Choroid plexus epithelial cell (primary cell): Measurements from ENCODE around the gene SMARCD3.

Source experiments
- DNase-seq: peaks from one replicate; pipeline ENCODE4 v3.0.0-alpha.2; 2010; ENCODE audit warnings: low read depth
- H3K4me3 ChIP-seq: 2 replicates; pipeline ENCODE4 v1.5.1; 2011; ENCODE audit warnings: low read depth, mild to moderate bottlenecking, control low read depth, low read length, moderate library complexity
- TF ChIP-seq, protein P1 (sequence below): conservative IDR thresholded peaks from 2 replicates; pipeline ENCODE4 v1.5.1; 2011; ENCODE audit warnings: low read depth, mild to moderate bottlenecking, control low read depth, inconsistent platforms, low read length, moderate library complexity

SMARCD3 gene

DNA sequence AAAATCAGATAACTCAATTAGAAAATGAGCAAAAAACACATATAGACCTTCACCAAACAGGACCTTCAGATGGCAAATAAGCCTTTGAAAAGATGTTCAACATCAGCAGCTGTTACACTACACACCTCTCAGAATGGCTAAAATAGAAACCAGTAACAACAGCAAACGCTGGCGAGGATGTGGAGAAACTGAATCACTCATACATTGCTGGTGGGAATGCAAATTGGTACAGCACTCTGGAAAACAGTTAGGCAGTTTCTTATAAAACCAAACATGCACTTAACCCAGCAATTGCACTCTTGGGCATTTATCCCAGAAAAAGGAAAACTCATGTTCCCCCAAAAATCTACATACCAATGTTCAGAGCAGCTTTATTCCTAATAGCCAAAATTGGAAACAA, 37.7 kb upstream of the SMARCD3 start:
- no peak overlapping the region for H3K4me3 ChIP-seq
- TF ChIP-seq, protein P1, sequence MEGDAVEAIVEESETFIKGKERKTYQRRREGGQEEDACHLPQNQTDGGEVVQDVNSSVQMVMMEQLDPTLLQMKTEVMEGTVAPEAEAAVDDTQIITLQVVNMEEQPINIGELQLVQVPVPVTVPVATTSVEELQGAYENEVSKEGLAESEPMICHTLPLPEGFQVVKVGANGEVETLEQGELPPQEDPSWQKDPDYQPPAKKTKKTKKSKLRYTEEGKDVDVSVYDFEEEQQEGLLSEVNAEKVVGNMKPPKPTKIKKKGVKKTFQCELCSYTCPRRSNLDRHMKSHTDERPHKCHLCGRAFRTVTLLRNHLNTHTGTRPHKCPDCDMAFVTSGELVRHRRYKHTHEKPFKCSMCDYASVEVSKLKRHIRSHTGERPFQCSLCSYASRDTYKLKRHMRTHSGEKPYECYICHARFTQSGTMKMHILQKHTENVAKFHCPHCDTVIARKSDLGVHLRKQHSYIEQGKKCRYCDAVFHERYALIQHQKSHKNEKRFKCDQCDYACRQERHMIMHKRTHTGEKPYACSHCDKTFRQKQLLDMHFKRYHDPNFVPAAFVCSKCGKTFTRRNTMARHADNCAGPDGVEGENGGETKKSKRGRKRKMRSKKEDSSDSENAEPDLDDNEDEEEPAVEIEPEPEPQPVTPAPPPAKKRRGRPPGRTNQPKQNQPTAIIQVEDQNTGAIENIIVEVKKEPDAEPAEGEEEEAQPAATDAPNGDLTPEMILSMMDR: no peak
- no peak for DNase-seq

DNA sequence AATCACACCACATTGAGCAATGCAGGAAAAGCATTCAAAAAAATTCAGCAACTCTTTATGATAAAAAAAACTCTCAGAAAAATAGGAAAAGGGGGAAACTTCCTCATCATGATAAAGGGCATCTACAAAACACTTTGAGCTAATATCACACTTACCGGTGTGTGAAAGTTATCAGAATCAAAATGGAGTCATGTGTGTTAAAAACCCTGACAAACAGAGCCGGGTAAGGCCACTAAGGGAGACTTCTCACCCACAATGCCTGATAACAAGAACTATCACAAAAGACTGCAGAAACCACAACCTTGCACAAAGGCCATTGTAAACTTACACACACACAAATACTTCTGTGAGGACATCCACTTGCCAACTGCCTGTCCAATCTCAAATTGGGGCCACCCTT, 34.8 kb upstream of the SMARCD3 start:
- no peak for DNase-seq
- H3K4me3 ChIP-seq: no peak overlapping the region
- TF ChIP-seq, protein P1: no peak

DNA sequence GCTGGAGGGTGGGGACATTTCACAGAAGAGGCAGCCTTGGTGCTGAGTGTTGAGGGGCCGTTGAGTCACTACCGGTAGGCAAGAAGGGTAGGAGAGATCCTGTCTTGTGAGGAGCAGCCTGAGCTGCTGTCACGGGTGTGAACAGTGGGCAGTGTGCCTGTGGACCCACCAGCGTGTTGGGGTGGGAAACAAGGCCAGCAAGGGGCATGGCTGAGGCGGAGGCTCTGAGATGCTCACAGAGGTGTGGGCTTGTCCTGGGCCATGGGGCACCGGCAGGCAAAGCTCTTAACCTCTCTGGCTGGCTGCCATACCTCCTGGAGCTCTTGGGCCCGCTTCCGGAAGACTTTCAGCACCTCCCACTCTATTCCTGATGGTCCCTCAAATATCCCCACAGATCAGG, 33.6 kb upstream of the SMARCD3 start:
- TF ChIP-seq, protein P1: no peak
- no peak overlapping the region for H3K4me3 ChIP-seq
- DNase-seq: no peak

DNA sequence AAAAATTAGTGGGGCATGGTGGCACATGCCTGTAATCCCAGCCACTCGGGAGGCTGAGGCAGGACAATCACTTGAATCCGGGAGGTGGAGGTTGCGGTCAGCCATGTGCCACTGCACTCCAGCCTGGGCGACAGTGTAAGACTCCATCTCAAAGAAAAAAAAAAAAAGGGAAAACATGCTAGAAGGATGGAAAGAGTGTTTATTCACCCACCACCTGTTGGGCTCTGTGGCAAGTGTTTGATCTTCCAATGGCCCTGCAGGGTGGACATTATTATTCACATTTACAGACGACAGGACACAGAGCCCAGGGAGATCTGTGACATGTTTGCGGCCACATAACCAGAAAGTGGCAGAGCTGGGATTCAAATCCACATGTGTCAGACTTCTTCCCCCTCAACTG, 33.2 kb upstream of the SMARCD3 start:
- no peak for DNase-seq
- TF ChIP-seq, protein P1: no peak
- H3K4me3 ChIP-seq: no peak overlapping the region

DNA sequence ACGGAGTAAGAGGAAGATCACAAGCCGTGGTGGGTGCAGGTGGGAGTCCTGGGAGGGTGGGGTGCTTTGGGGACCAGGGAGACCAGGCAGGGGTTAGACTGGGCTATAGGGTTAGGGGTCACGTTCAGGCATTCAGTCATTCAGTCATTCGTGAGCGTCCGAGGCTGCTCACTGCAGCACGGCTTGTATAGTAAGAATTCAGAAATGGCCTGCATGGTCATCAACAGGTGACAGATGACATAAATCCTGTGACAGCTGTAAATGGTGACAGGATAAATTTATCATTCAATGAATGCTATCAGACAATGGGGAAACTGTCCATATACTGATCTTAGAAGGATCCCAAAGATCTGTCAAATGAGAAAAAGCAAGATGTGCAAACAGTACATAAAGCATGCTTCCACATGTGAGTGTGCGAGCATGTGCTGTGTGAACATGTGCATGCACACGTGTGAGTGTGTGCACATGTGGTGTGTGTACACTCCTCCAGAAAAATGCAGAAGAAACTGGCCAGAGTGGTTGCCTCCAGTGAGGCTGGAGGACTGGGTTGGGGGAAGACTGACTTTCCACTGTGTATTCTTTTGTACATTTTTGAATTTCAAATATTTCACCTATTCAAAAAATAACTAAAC, 32.0 kb upstream of the SMARCD3 start:
- TF ChIP-seq, protein P1: no peak
- no peak overlapping the region for H3K4me3 ChIP-seq
- DNase-seq: no peak

DNA sequence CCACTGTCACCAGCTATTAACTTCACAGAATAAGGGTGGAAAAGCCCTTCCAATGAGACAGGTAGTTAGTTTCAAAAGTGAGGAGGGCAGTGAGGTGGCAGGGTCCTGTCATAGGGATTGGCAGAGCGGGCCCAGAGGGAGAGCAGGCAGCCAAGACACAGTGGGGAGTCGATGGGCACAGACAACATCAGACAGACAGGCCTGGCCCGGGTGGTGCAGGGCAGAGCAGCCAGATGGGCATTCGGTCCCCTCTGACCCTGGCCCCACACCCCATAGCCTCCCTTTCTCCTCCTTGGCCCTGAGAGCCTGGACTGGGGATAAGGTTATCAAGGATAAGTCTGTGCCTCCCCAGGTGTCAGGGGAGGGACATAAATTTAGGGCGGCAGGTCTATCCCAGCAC, 31.4 kb upstream of the SMARCD3 start:
- H3K4me3 ChIP-seq: no peak overlapping the region
- TF ChIP-seq, protein P1: no peak
- no peak for DNase-seq

DNA sequence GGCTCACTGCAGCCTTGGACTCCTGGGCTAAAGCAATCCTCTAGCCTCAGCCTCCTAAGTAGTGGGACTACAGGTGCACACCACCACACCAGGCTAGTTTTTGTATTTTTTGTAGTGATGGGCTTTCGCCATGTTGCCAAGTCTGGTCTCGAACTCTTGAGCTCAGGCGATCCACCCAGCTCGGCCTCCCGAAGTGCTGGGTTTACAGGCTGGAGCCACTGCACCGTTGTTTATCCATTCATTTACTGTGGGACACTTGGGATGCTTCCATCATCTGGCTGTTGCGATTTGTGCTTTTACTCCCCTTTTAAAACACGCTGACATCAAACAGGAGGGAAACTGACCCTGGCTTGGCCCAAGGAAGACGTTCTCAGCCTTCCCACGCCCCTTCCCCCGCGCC, 30.5 kb upstream of the SMARCD3 start:
- H3K4me3 ChIP-seq: no peak overlapping the region
- DNase-seq: no peak
- TF ChIP-seq, protein P1: no peak
